DMS79 (cell line): ENCODE measurements around the gene IGF2BP3.
"Not testable (repeated sequence)": the region's sequence is repeated elsewhere in the genome, so short reads cannot be mapped to it uniquely, and the experiment has no call there.

Experiments
- DNase-seq: peaks from one replicate; lab custom pipeline; 2025; lab: John Stamatoyannopoulos, UW

IGF2BP3 gene

DNA sequence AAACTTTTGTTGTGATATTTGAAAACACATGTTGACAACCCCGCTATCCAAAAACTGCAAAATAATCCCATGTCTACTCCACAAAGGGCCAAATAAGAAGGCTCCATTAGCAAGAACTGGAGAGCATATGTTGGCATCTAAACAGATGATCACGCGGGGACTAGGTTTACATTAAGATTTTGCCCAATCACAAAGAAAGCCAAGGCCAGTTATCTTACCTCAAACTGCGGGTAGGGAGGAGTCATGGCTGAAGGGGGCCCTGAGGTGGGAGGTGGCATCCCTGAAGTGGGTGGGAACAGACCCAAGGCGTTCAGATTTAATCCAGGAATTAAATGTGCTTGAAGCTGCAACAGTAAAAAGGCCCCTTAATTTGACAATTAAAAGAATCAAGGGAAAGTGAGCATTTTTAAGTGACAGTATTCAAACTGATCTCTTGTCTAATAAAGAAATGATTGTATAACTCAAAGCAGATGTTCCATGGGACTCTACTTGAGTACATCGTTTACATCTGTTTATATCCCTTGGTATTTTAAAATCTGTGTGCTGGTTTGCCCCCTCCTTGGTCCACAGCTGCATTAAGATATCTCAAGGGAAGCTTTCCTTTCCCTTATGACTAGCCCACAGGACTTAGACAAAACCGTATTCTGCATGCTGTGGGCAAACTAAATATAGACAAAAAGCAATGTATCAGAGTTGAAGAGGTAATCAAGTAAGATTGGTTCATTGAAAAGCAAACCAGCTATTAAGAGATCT, 128.3 kb downstream of the IGF2BP3 start:
- DNase-seq = peak; percentile 76

DNA sequence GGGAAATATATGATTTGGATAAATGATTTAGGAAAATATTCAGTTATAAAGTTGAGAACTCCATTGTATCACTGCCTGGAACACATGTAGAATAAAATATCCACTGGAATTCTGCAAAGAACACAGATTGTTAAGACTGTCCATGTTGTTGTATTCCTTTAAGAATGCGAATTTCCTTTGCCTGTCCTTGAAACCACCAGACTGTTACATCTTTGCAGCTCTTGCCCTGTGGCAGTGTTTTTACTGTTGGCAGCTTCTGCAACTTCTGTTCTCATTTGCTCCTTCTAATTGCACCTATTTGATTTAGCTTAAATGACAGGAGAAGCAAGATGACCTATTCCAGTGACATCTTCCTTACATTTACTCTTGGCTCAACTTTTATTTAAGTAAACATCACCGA, 131.4 kb downstream of the IGF2BP3 start:
- DNase-seq = no peak

- no peak for DNase-seq
Observed at GRCh38 chr7:23338439-23338838, 131.9 kb downstream of the IGF2BP3 start.

GRCh38 chr7:23337374-23337773, 132.9 kb downstream of the IGF2BP3 start:
- no peak for DNase-seq

DNA sequence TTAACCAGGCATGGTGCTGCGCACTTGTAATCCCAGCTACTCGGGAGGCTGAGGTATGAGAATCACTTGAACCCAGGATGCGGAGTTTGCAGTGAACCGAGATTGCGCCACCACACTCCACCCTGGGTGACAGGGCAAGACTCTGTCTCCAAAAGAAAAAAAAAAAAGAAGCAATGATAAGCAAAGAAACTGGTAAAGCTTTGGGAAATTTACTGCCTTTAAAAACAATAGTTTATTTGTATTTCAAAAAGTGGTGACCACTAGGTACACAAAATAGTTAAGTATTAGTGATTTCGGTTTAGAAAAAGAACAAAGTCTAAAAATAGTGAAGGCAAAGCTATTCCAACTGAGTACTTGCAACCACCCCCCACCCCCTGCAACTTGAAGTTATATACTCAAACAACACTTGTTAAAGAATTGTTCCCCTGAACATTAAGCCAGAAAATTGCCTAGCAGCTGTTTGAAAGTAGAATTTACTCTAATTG, 133.4 kb downstream of the IGF2BP3 start:
- no peak for DNase-seq

GRCh38 chr7:23336086-23336485, 134.2 kb downstream of the IGF2BP3 start:
- DNase-seq = no peak

DNA sequence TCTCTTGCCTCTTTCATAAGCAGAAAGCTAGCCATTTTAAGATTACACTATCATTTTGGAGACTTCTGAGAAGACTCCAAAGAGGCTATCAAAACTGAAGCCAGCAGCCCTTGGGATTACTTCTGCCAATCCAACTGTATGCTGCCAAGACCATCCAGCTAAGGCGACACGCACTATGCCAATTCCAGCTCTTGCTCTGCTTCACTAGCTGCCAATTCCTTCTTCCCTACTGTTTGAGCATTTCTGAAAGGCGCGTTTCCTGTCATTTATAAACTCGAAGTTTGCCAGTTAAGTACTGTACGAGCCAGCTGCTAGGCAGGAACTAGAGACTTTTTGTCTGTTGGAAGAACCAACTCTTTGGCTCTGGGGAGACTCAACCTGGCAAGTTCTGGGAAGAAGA, 134.7 kb downstream of the IGF2BP3 start:
- DNase-seq = peak; percentile 71

DNA sequence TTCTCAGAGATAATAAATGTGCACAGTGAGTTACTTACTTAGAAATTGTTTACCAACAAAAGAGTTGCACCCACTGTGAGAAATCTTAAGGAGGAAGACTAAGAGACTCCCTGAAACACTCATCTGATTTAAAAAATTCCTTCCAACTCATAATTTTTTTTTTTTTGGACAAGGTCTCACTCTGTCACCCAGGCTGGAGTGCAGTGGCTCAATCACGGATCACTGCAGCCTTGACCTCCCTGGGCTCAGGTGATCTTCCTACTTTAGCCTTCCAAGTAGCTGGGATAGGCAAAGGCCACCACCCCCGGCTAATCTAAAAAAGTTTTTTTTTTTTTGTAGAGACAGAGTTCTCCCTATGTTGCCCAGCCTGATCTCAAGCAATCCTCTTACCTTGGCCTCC, 135.2 kb downstream of the IGF2BP3 start:
- no peak for DNase-seq

GRCh38 chr7:23334482-23335056, 135.7 kb downstream of the IGF2BP3 start:
- peak; percentile 79 for DNase-seq

DNA sequence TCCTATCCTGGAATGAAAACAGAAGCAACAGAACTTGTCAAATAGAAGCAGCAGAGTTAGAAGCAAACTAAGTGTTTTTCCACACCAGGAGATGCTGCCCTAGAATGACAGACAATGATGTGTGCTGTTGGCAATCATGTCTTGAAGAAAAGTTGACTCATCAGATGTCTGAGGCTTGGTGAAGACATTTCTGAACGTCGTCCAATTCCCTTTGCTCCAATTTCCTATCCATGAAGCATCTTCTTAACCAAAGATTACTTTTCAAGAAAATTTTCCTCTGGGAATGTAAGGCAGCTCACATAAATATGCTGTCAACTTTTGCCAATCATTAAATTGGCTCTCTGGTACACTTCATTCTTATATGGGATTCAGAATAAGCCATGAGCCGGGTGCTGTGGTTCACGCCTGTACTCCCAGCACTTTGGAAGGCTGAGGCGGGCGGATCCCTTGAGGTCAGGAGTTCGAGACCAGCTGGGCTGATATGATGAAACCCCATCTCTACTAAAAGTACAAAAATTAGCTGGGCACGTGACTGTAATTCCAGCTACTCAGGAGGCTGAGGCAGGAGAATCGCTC, 136.5 kb downstream of the IGF2BP3 start:
- no peak for DNase-seq

GRCh38 chr7:23332910-23333612, 137.2 kb downstream of the IGF2BP3 start:
- DNase-seq = no peak

- no peak for DNase-seq
Observed at GRCh38 chr7:23332193-23332592, 138.1 kb downstream of the IGF2BP3 start.

GRCh38 chr7:23331132-23331531, 139.2 kb downstream of the IGF2BP3 start:
- DNase-seq = no peak

DNA sequence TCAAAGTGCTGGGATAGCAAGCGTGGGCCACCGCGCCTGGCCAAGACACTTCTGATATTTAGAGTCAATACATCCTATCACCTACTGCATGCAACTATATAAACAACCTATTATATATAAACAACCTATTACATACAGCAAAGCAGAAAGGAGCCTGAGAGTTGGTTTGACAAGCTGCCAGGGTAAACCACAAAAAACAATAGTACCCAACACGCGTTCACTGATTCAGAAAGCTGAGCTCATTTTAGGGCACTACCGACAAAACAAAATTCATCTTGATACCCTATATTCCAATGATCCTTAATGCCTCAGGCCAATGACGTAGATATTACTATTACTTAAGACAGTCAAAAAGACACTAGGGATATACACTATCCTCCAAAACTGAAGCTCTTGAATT, 154.9 kb downstream of the IGF2BP3 start:
- no peak for DNase-seq

DNA sequence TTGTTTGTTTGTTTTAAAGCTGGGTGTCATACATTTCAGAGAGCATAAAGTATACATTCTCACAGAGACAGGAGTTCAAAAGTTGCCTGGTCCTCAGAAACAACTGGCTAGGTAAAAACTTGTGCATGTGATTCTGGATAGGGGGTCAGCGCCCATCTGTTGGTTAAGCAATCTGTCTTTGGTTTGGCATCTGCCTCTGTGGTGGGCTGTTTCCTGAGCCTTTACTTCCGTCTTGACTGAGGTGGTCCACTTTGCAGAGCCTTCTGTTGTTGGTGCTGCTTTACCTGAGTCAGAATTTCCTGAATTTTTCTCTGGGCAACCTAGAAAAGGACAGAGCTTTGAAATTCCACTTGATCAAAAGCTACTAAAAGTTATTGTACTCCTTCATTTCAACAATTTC, 158.2 kb downstream of the IGF2BP3 start:
- DNase-seq = not testable (repeated sequence)

DNA sequence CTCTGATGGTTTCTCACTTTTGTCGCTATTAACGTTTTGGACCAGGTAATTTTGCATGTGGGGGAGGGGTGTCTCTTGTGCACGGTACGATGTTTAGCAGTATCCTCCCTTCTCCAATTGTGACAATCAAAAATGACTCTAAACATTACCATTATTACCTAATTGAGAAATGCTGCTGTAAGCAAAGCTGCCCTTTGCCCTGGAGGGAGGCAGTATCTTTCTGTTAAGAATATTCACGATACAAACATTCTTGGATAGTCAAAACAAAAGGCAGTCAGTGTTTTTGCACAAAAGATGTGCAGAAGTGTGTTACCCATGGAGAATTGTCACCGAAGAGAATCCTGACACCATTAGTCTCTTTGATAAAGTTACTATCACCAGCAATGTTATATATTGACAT, 161.5 kb downstream of the IGF2BP3 start:
- no peak for DNase-seq

DNA sequence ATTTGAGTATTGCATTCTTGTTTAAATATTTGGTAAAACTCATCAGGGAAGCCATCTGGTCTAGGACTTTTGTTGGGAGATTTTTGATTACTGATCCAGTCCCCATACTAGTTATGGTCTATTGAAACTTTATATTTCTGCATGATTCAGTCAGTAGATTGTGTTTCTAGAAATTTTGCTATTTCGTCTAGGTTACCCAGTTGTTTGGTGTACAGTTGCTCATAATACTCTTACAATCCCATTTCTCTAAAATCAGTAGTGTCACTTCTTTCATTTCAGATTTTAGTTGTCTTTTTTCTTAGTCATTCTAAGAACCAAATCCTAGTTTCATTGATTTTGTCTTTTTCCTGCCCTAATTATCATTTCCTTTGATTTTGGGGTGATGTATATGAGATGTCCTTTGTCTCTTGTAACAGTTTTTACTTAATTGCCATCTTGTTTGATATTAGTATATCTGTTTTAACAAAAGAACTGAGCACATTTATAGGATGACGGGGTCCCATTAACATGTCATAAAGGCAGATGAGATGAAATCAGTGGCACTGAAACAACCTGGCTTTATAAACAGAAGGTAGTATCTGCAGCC, 163.3 kb downstream of the IGF2BP3 start:
- no peak for DNase-seq

- no peak for DNase-seq
Observed at GRCh38 chr7:23299770-23300300, 170.5 kb downstream of the IGF2BP3 start.

- peak; percentile 95 for DNase-seq
Observed at GRCh38 chr7:23298885-23299769, 171.2 kb downstream of the IGF2BP3 start, which contains the start of gene MALSU1. MALSU1 (plus strand) TSS chr7:23299339; CDS start chr7:23299353, 14 bp downstream.

- no peak for DNase-seq
Observed at GRCh38 chr7:23298141-23298881, 172.0 kb downstream of the IGF2BP3 start.
